Stimulated activated CD8-positive, alpha-beta memory T cell treated with anti-CD3 and anti-CD28 coated beads, Interleukin-7, amount 100 ng/mL, for 4 hours (primary cell): ENCODE results near the gene ZCCHC3.

Experiments used
- DNase-seq, 2 donors: peaks; one replicate each; pipeline ENCODE4 v3.0.0-alpha.2; 2020; ENCODE audit warnings: low read depth in 2 of 2

ZCCHC3 gene

GRCh38 chr20:278607-279571 lies 18.5 kb upstream of the ZCCHC3 start:
- DNase-seq, result no peak

- no peak for DNase-seq
These were observed 13.2 kb upstream of the ZCCHC3 start for GRCh38 chr20:284172-284571.

- DNase-seq, result no peak
These were observed 10.9 kb upstream of the ZCCHC3 start for GRCh38 chr20:286508-286907.

- no peak for DNase-seq
These were observed 8.2 kb upstream of the ZCCHC3 start for GRCh38 chr20:288956-289692.

- DNase-seq, result no peak
These were observed 7.7 kb upstream of the ZCCHC3 start for GRCh38 chr20:289693-290083.

- peak; percentile 72 to 80 for DNase-seq
These were observed 7.1 kb upstream of the ZCCHC3 start, which contains the start of gene C20orf96 for GRCh38 chr20:290084-290831. C20orf96 (minus strand) TSS chr20:290750; CDS start chr20:290610, 140 bp downstream.

- no peak for DNase-seq
These were observed 2.8 kb upstream of the ZCCHC3 start for GRCh38 chr20:294602-295001.

GRCh38 chr20:295804-296203 lies 1.6 kb upstream of the ZCCHC3 start:
- DNase-seq, result no peak

- peak; percentile 16 to 33 for DNase-seq
These were observed 780 bp downstream of the ZCCHC3 start for GRCh38 chr20:297925-298775.

GRCh38 chr20:298776-299391 lies 1.5 kb downstream of the ZCCHC3 start:
- DNase-seq, result no peak

- DNase-seq, result no peak
These were observed 3.1 kb downstream of the ZCCHC3 start for GRCh38 chr20:300345-300990.

GRCh38 chr20:301886-302848 lies 4.8 kb downstream of the ZCCHC3 start:
- DNase-seq, result no peak

GRCh38 chr20:305745-306144 lies 8.4 kb downstream of the ZCCHC3 start:
- no peak for DNase-seq

- no peak for DNase-seq
These were observed 11.2 kb downstream of the ZCCHC3 start for GRCh38 chr20:308427-309038.

GRCh38 chr20:309306-309840 lies 12.0 kb downstream of the ZCCHC3 start:
- DNase-seq, result no peak

- DNase-seq, result peak; percentile 70 to 72
These were observed 12.7 kb downstream of the ZCCHC3 start for GRCh38 chr20:309841-310644.

- no peak for DNase-seq
These were observed 13.3 kb downstream of the ZCCHC3 start for GRCh38 chr20:310645-311044.
